ENCODE results near the gene SLC27A4.
A peak's percentile ranks its signal among the peaks of the same experiment; 100 is the strongest.

SLC27A4 gene

GRCh38 chr9:128369024-128369706 is 28.8 kb downstream of the SLC27A4 start:
- no peak for DNase-seq

GRCh38 chr9:128370367-128370751 is 30.0 kb downstream of the SLC27A4 start:
- DNase-seq = no peak

GRCh38 chr9:128370752-128371629 is 30.7 kb downstream of the SLC27A4 start, which contains the start of gene URM1:
URM1 (plus strand) TSS chr9:128371374; CDS start chr9:128371381, 7 bp downstream.
- DNase-seq = peak; percentile 97

GRCh38 chr9:128371630-128372117 is 31.3 kb downstream of the SLC27A4 start:
- DNase-seq = no peak

- no peak for DNase-seq
Observed at GRCh38 chr9:128372188-128372641, 31.9 kb downstream of the SLC27A4 start.

- DNase-seq = peak; percentile 36
Observed at GRCh38 chr9:128372784-128373183, 32.5 kb downstream of the SLC27A4 start.

GRCh38 chr9:128374221-128374675 is 33.9 kb downstream of the SLC27A4 start:
- DNase-seq = no peak

- no peak for DNase-seq
Observed at GRCh38 chr9:128375865-128376264, 35.5 kb downstream of the SLC27A4 start.

GRCh38 chr9:128382261-128382660 is 41.9 kb downstream of the SLC27A4 start:
- DNase-seq = no peak

GRCh38 chr9:128383007-128383753 is 42.9 kb downstream of the SLC27A4 start:
- DNase-seq = no peak

- no peak for DNase-seq
Observed at GRCh38 chr9:128383791-128384190, 43.5 kb downstream of the SLC27A4 start.

- no peak for DNase-seq
Observed at GRCh38 chr9:128384801-128385495, 44.6 kb downstream of the SLC27A4 start.

- no peak for DNase-seq
Observed at GRCh38 chr9:128385496-128386460, 45.5 kb downstream of the SLC27A4 start.

GRCh38 chr9:128388150-128388549 is 47.8 kb downstream of the SLC27A4 start:
- DNase-seq = no peak

- DNase-seq = no peak
Observed at GRCh38 chr9:128389395-128390149, 49.2 kb downstream of the SLC27A4 start.

- DNase-seq = no peak
Observed at GRCh38 chr9:128390150-128390812, 50.0 kb downstream of the SLC27A4 start.

GRCh38 chr9:128390813-128391711 is 50.7 kb downstream of the SLC27A4 start:
- no peak for DNase-seq

- DNase-seq = no peak
Observed at GRCh38 chr9:128391956-128392301, 51.6 kb downstream of the SLC27A4 start.

All from HCEC 1CT (cell line).